ENCODE data around the gene WDR46. TPM values are rescaled to one million over a fixed set of nuclear protein-coding genes. Genes with fewer than 3 reads are reported as not detected.

The WDR46 gene
- total RNA-seq, 6 experiments from 2014 or later = 13.1 to 35.2 (median 23.9) TPM

DNA sequence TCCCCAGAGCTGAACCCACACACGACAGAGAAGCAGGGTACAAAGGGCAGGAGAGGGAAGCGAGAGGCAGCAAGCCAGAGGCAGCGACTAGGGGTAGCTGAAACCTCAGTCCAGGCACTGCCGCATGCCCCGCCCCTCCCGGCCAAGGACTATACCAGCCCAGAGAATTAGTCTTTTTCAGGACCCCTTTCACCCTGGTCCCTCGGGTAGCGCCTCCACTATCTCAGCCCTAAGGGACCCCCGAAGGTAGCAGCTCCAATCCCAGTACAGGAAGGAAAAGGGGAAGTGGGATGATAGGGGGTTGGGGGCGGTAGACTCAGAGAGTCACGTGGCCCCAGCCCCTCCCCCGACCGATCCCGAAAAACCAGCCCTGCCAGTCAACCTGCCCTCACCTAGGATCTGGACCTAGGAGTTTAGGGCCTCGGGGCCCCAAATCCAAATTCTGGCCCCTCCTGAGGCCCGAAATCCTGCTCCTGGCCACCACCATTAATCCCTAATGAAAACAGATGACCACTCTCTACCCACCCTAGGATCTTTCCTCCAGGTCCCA is 8.4 kb upstream of the WDR46 start:
- Histone ChIP-seq H3K9me3 (no peaks in the 10 kb centered on the region), H3K4me3 (peak overlapping the region; percentile 67 to 95 (median 84)), H3K27me3 (no peaks in the 10 kb centered on the region), H3K4me1 (peaks cover 0 to 21% (median 4%) of the 10 kb centered on the region in 4 donors), H3K27ac (peak overlapping the region; percentile 64 to 97 (median 93)), H3K36me3 (peaks cover 0 to 25% (median under 1%) of the 10 kb centered on the region in 4 donors)
- ATAC-seq (peak; percentile 26 to 49 (median 38)), DNase-seq (peak in 2 of 3 donors; percentile 73 to 80)
- TF ChIP-seq, protein P1, sequence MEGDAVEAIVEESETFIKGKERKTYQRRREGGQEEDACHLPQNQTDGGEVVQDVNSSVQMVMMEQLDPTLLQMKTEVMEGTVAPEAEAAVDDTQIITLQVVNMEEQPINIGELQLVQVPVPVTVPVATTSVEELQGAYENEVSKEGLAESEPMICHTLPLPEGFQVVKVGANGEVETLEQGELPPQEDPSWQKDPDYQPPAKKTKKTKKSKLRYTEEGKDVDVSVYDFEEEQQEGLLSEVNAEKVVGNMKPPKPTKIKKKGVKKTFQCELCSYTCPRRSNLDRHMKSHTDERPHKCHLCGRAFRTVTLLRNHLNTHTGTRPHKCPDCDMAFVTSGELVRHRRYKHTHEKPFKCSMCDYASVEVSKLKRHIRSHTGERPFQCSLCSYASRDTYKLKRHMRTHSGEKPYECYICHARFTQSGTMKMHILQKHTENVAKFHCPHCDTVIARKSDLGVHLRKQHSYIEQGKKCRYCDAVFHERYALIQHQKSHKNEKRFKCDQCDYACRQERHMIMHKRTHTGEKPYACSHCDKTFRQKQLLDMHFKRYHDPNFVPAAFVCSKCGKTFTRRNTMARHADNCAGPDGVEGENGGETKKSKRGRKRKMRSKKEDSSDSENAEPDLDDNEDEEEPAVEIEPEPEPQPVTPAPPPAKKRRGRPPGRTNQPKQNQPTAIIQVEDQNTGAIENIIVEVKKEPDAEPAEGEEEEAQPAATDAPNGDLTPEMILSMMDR (IDR thresholded peaks at IDR 0.05) = no peak
- WGBS (ENCODE audit: insufficient coverage, low coverage, low lambda C conversion rate, missing lambda C conversion rate) = 0% methylated on average over 6 of the region's 16 CpGs
- intact Hi-C loops (cut with DNase I) = no loop called here

DNA sequence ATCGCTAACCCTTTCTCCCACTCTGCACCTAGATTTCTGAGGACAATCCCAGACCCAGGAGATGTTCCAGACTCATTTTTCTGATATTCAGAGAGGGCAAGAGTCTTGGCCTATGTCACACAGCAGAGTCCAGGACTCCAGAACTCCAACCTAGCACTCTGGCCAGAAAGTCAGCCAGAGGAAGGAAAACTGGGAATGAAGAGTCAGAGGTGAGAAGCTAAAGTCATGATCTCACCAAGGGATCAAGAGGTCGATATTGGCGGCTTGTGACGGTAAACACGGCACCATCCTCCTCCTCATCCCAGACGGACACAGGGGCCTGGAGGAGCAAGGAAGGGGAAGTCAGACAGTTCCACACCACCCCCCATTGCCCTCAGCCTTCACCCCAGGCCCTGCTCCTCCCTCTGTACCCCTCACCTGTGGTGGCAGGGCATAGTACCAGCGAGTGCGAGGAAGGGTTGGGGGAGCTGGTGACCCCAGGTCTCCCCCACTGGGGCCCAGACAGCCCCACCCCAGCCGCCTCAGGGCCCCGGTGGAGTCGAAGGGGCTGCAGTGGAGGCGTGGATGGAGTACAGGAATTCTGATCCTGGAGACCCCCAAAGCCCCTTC is 7.9 kb upstream of the WDR46 start:
- H3K36me3 ChIP-seq = peaks cover 0 to 26% (median 4%) of the 10 kb centered on the region in 4 donors
- 14% methylated on average over 9 of the region's 12 CpGs for WGBS (ENCODE audit: insufficient coverage, low coverage, low lambda C conversion rate, missing lambda C conversion rate)

DNA sequence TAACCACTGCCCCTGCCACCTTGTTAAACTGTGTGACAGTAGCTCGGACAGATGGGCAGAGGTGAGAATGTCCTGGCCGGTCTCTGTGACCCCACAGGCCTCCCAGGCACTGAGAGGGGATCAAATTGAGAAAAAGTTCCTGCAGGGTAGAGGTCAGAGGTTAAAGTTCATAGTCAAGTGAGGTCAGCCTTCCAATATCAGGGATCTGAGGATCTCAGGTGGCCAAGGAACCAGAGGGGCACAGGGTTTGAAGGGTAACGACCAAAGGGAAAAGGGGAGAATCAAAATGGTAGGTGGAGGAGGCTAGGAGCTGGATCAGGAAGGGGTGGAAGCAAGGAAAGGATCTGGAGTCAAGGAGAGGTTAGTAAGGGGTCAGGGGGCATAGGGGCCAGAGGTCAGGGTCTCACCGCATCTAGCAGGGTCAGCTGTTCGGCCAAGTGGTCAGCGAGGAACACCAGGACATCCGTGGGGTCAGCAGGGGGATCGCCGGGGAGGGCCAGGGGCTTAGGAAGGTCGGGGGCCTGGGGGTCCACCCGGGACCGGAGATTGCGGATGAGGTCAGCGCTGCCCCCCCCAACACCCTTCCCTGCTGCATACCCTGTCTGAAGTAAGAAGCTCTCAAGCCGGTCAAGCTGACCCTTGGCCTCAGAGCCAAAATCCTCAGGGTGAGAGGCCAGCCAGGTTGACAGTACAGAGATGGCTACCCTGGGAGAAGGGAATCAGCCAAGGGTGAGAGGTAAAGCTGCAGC is 6.8 kb upstream of the WDR46 start:
- ATAC-seq = no peak
- Histone ChIP-seq H3K27me3 (no peaks in the 10 kb centered on the region), H3K36me3 (peaks cover 0 to 34% (median 4%) of the 10 kb centered on the region in 4 donors), H3K27ac (no peak overlapping the region), H3K4me3 (no peak overlapping the region), H3K4me1 (peaks cover 0 to 21% (median 5%) of the 10 kb centered on the region in 4 donors), H3K9me3 (no peaks in the 10 kb centered on the region)
- 63% methylated on average over 5 of the region's 15 CpGs for WGBS (ENCODE audit: insufficient coverage, low coverage, low lambda C conversion rate, missing lambda C conversion rate)
- no peak for TF ChIP-seq POLR2A (IDR thresholded peaks at IDR 0.05)
- TF ChIP-seq, protein P1 (IDR thresholded peaks at IDR 0.05) = no peak
- intact Hi-C loops (cut with DNase I) = no loop called here
- DNase-seq = peak in 1 of 3 donors; percentile 28

More for the DNA sequence above, 7.9 kb upstream of the WDR46 start:
- intact Hi-C loops (cut with DNase I) = no loop called here
- Histone ChIP-seq H3K4me3 (peak overlapping the region; percentile 67 to 95 (median 84)), H3K27me3 (no peaks in the 10 kb centered on the region), H3K27ac (peak overlapping the region; percentile 64 to 97 (median 93)), H3K4me1 (peaks cover 0 to 21% (median 4%) of the 10 kb centered on the region in 4 donors), H3K9me3 (no peaks in the 10 kb centered on the region)
- ATAC-seq (peak in 1 of 4 donors; percentile 2), DNase-seq (peak in 1 of 3 donors; percentile 31)
- TF ChIP-seq, protein P1 (IDR thresholded peaks at IDR 0.05) = no peak
- no peak for TF ChIP-seq POLR2A (IDR thresholded peaks at IDR 0.05)

DNA sequence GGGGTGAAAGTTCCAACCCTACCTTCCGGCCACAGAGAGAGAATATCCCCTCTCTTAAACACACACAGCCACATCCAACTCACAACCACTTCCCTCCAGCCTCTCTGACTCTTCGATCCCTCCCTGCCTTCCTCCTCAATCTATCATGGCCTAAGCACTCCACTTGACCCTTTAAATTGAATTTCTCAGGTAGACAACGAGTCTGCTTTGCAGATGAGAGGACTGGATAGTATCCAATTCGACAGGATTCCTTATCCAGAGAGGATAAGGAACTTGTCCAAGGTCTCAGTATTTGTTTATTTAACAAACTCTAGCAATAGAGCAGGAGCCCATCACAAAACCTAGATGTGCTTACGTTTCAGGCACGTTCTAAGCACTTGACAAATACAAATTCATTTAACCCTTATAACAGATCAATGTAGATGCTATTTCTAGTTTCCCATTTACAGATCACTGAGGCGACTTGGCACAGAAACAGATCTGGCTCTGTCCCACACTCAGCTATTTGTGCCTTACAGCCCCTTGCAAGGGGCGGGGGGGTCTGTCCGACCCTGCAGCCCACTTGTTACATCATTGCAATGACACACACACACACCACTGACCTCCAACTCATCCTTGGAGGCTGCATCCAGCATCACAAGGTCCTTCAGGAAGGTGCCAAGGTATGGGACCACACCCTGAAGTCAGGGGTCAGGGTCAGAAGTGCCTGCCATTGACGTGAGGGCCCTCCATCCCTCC is 5.2 kb upstream of the WDR46 start:
- intact Hi-C loops (cut with DNase I) = no loop called here
- 55% methylated on average over 8 of the region's 10 CpGs for WGBS (ENCODE audit: insufficient coverage, low coverage, low lambda C conversion rate, missing lambda C conversion rate)
- TF ChIP-seq, protein P1 (IDR thresholded peaks at IDR 0.05) = no peak
- TF ChIP-seq POLR2A (IDR thresholded peaks at IDR 0.05) = no peak
- Histone ChIP-seq H3K4me3 (no peak overlapping the region), H3K27ac (no peak overlapping the region), H3K4me1 (peaks cover 0 to 19% (median 10%) of the 10 kb centered on the region in 4 donors), H3K36me3 (peaks cover 0 to 34% (median 4%) of the 10 kb centered on the region in 4 donors), H3K9me3 (no peaks in the 10 kb centered on the region), H3K27me3 (no peaks in the 10 kb centered on the region)
- ATAC-seq (no peak), DNase-seq (no peak)
